HUES64 (cell line): ENCODE results near the gene RPRM. TPM values are rescaled to one million over a fixed set of nuclear protein-coding genes. Genes with fewer than 3 reads are reported as not detected.
"Not testable (repeated sequence)": the region's sequence is repeated elsewhere in the genome, so short reads cannot be mapped to it uniquely, and the experiment has no call there.

Source experiments
- H3K27ac ChIP-seq: 2 replicates; pipeline ENCODE4 v1.7.0; 2013; ENCODE audit warnings: low read depth, low read length, inconsistent platforms
- H3K27me3 ChIP-seq: 2 replicates; pipeline ENCODE4 v1.6.1; 2013; ENCODE audit warnings: mild to moderate bottlenecking, low read length; ENCODE audit not compliant: insufficient read depth
- H3K36me3 ChIP-seq: 2 replicates; pipeline ENCODE4 v1.6.1; 2013; ENCODE audit warnings: mild to moderate bottlenecking, low read length; ENCODE audit not compliant: insufficient read depth
- H3K4me1 ChIP-seq: 2 replicates; pipeline ENCODE4 v1.6.1; 2013; ENCODE audit warnings: mild to moderate bottlenecking, low read length, moderate library complexity; ENCODE audit not compliant: insufficient read depth
- H3K4me3 ChIP-seq: 2 replicates; pipeline ENCODE4 v1.5.1; 2013; ENCODE audit warnings: mild to moderate bottlenecking, low read length, moderate library complexity
- H3K9ac ChIP-seq: 2 replicates; pipeline ENCODE4 v1.6.1; 2013; ENCODE audit warnings: mild to moderate bottlenecking, low read depth, low read length
- H3K9me3 ChIP-seq: 2 replicates; pipeline ENCODE4 v1.6.1; 2013; ENCODE audit warnings: low read depth, low read length; ENCODE audit not compliant: insufficient read depth
- WGBS: fragments of 150-250, 120-280 bp; methylation state at CpG from one replicate; pipeline ENCODE4 v1.1.7; 2013; ENCODE audit warnings: missing lambda C conversion rate; 5-methylcytosine and 5-hydroxymethylcytosine counted together
- polyA plus RNA-seq, 2 experiments: library from polyadenylated mRNA; stranded (reverse); fragments of 50-300 nt; gene quantifications; one replicate each; pipeline ENCODE4 v1.2.3, GENCODE V29; 2013

RPRM gene
- polyA plus RNA-seq (2013, experiment 1 of 2), result 26.5 TPM
- 21.5 TPM for polyA plus RNA-seq (2013, experiment 2 of 2)

GRCh38 chr2:153478289-153479261 is at the start of gene RPRM:
RPRM (minus strand) TSS chr2:153478762; CDS start chr2:153478565, 197 bp downstream.
- H3K36me3 ChIP-seq, result no peaks in the 10 kb centered on the region
- under 1% methylated on average over 93 of the region's 93 CpGs for WGBS
- H3K27ac ChIP-seq, result peak within 1 kb of the TSS; percentile 84
- H3K4me3 ChIP-seq, result peak within 1 kb of the TSS; percentile 57
- H3K4me1 ChIP-seq, result peaks cover 44% of the 10 kb centered on the region
- H3K27me3 ChIP-seq, result peaks cover 10% of the 10 kb centered on the region
- peak within 1 kb of the TSS; percentile 62 for H3K9ac ChIP-seq
- H3K9me3 ChIP-seq, result no peaks in the 10 kb centered on the region

DNA sequence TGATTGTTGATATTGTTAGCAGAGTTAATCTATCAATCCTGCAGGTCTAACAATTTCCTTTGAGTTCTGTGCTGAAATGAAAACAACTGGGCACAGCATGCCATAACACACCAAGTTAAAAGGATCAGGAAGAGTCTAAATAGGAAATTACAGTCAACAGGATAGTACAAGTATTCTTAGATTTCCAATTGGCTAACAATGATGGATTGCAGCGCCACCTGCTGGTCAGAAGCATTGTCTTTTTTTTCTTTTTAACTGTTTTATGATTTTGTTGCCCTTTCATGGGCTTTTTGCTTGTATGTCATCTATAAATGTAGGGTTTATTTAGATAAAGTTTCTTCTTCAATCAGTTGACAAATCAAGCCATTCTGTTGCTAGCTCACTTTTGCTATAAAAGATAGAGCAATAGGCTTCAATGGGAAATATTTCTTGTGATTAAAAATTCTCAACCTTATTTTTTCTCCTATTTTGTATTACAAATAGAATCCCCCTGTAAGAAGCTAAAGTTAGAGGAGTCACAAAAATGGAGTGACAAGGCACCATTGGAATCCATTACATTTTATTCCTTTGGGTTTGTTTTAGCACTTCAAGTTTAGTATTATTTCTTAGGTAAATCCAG is 40.8 kb upstream of the RPRM start:
- WGBS, result 0% methylated on average over 1 of the region's 1 CpG
- Histone ChIP-seq H3K36me3 (no peaks in the 10 kb centered on the region), H3K27me3 (no peaks in the 10 kb centered on the region), H3K4me3 (no peak overlapping the region), H3K9ac (no peak overlapping the region), H3K4me1 (no peaks in the 10 kb centered on the region), H3K27ac (no peak overlapping the region), H3K9me3 (peaks cover 9% of the 10 kb centered on the region)

- no peaks in the 10 kb centered on the region for H3K27me3 ChIP-seq
- WGBS, result over 99% methylated on average over 4 of the region's 4 CpGs
- no peaks in the 10 kb centered on the region; the same call in 1 of the 2 replicates for H3K4me1 ChIP-seq
- no peaks in the 10 kb centered on the region for H3K36me3 ChIP-seq
- H3K9ac ChIP-seq, result no peak overlapping the region
- H3K9me3 ChIP-seq, result 0 out of 2 replicates have a peak, but pooled peaks cover 2% of the 10 kb centered on the region
- no peak overlapping the region for H3K4me3 ChIP-seq
- H3K27ac ChIP-seq, result no peak overlapping the region
These were observed 33.8 kb upstream of the RPRM start for GRCh38 chr2:153512331-153512730.

DNA sequence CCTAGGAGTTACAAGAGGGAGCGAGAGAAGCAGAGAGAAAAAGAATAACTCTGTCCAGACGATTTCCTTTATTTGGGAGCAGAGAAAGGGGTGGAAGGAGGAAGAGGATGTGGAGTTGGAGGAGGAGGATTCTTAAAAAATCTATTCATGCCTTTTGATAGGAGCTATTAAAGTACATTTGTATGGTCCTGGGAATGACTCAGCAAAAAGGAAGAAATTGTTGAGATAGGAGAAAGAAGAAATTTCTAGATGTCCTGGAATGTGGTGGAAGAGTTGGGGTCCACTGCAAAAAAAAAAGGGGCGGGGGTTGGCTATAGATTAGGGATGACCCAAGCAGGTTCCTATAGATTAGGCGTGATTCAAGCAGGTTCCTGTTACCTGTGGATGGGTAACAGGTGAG is 32.4 kb upstream of the RPRM start:
- Histone ChIP-seq H3K9me3 (peaks cover 10% of the 10 kb centered on the region), H3K9ac (no peak overlapping the region), H3K36me3 (no peaks in the 10 kb centered on the region), H3K4me3 (no peak overlapping the region), H3K27ac (no peak overlapping the region), H3K27me3 (no peaks in the 10 kb centered on the region), H3K4me1 (no peaks in the 10 kb centered on the region; the same call in 1 of the 2 replicates)
- WGBS, result 91% methylated on average over 4 of the region's 4 CpGs

DNA sequence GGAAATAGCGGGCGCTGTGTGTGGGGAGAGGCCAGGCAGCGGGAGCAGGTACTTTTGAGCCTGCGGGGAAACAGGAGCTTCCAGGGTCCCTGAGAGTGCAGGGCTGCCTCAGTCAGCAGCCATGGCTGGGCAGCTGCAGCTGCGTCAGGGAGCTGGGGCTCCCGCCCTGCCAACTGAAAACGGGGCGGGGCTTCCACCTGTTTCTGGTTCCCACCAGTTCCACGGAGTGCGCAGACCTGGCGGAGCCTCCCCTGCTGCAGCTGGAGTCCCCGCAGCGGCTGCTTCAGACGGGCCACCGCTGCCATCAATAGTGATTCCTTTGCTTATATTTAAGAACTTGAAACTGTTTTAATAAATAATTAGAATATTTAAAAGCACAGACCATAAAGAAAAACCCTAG is 30.6 kb upstream of the RPRM start:
- 94% methylated on average over 13 of the region's 15 CpGs for whole genome bisulfite sequencing
- Histone ChIP-seq H3K9ac (no peak overlapping the region), H3K4me3 (no peak overlapping the region), H3K27me3 (no peaks in the 10 kb centered on the region), H3K4me1 (no peaks in the 10 kb centered on the region; the same call in 1 of the 2 replicates), H3K27ac (no peak overlapping the region), H3K9me3 (peaks cover 19% of the 10 kb centered on the region), H3K36me3 (no peaks in the 10 kb centered on the region)

GRCh38 chr2:153506499-153506898 is 27.9 kb upstream of the RPRM start:
- not testable (repeated sequence) for H3K9ac ChIP-seq, H3K27ac ChIP-seq, H3K27me3 ChIP-seq, H3K36me3 ChIP-seq, H3K4me1 ChIP-seq, H3K4me3 ChIP-seq
- H3K9me3 ChIP-seq, result peaks cover 19% of the 10 kb centered on the region

- H3K27me3 ChIP-seq, result no peaks in the 10 kb centered on the region
- no peaks in the 10 kb centered on the region for H3K9me3 ChIP-seq
- H3K36me3 ChIP-seq, result no peaks in the 10 kb centered on the region
- WGBS, result 96% methylated on average over 5 of the region's 5 CpGs
- no peak overlapping the region for H3K27ac ChIP-seq
- H3K4me1 ChIP-seq, result peaks cover 9% of the 10 kb centered on the region; the same call in 1 of the 2 replicates
- no peak overlapping the region for H3K9ac ChIP-seq
- no peak overlapping the region for H3K4me3 ChIP-seq
These were observed 20.9 kb upstream of the RPRM start for GRCh38 chr2:153499439-153499838.

- no peak overlapping the region for H3K4me3 ChIP-seq
- H3K9me3 ChIP-seq, result no peaks in the 10 kb centered on the region
- H3K9ac ChIP-seq, result no peak overlapping the region
- H3K4me1 ChIP-seq, result peaks cover 9% of the 10 kb centered on the region; the same call in 1 of the 2 replicates
- no peaks in the 10 kb centered on the region for H3K36me3 ChIP-seq
- no peak overlapping the region for H3K27ac ChIP-seq
- H3K27me3 ChIP-seq, result no peaks in the 10 kb centered on the region
- 95% methylated on average over 14 of the region's 14 CpGs for WGBS
These were observed 19.5 kb upstream of the RPRM start for GRCh38 chr2:153497938-153498629.

- H3K36me3 ChIP-seq, result no peaks in the 10 kb centered on the region
- WGBS, result 53% methylated on average over 1 of the region's 1 CpG
These were observed 17.2 kb upstream of the RPRM start for GRCh38 chr2:153495725-153496124.

DNA sequence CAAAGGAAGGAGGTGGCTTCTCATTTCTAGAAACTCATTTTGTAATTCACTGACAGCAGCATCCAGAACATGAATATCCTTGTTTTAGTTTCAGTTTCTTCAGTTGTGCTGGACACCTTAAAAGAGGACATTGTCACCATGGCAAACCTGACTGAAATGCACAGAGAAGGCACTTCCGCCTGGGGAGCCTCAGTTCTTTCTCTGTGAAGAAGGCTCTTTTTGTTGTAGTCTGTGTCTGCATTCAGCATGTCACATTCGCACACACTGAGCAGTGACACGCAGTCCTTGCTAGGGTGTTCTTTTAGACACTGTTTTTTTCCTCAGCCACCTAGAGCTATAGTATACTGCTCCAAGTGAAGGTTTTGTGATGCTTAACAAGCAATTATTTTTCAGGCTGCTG is 9.5 kb upstream of the RPRM start:
- Histone ChIP-seq H3K4me1 (peaks cover 24% of the 10 kb centered on the region), H3K27me3 (peaks cover 9% of the 10 kb centered on the region; the same call in 1 of the 2 replicates), H3K4me3 (no peak overlapping the region), H3K27ac (peak overlapping the region; percentile 38; the same call in 1 of the 2 replicates), H3K9me3 (no peaks in the 10 kb centered on the region), H3K36me3 (no peaks in the 10 kb centered on the region), H3K9ac (no peak overlapping the region)
- 27% methylated on average over 3 of the region's 3 CpGs for WGBS

More at GRCh38 chr2:153495725-153496124, 17.2 kb upstream of the RPRM start:
- Histone ChIP-seq H3K9me3 (no peaks in the 10 kb centered on the region), H3K4me3 (no peak overlapping the region), H3K27ac (no peak overlapping the region), H3K4me1 (peaks cover 9% of the 10 kb centered on the region; the same call in 1 of the 2 replicates), H3K9ac (no peak overlapping the region), H3K27me3 (no peaks in the 10 kb centered on the region)
